ENCODE results near the gene TBCD.

TBCD gene

DNA sequence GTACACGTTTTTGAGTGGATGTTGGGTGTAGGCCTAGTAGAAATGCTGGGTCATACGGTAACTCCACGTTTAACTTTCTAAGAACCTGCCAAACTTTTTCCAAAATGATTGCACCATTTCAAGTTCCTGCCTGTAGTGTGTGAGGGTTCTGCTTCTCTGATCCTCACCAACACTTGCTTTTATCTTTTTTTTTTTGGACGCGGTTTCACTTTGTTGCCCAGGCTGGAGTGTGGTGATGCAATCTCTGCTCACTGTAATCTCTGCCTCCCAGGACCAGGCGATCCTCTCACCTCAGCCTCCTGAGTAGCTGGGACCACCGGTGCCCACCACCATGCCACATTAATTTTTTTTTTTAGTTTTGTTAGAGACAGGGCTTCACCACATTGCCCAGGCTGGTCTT is 64.5 kb downstream of the TBCD start:
- CTCF ChIA-PET: no interaction called here
- TF ChIP-seq ZBTB49 (tag by site-specific recombination; IDR thresholded peaks at IDR 0.05; ENCODE audit: low read depth): no peak
- TF ChIP-seq, protein P1, sequence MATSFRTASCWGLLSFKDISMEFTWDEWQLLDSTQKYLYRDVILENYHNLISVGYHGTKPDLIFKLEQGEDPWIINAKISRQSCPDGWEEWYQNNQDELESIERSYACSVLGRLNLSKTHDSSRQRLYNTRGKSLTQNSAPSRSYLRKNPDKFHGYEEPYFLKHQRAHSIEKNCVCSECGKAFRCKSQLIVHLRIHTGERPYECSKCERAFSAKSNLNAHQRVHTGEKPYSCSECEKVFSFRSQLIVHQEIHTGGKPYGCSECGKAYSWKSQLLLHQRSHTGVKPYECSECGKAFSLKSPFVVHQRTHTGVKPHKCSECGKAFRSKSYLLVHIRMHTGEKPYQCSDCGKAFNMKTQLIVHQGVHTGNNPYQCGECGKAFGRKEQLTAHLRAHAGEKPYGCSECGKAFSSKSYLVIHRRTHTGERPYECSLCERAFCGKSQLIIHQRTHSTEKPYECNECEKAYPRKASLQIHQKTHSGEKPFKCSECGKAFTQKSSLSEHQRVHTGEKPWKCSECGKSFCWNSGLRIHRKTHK (tag by site-specific recombination; IDR thresholded peaks at IDR 0.05): no peak
- TF ChIP-seq ZNF624 (tag by site-specific recombination; IDR thresholded peaks at IDR 0.05): no peak
- TF ChIP-seq SCRT2 (tag by site-specific recombination; IDR thresholded peaks at IDR 0.05): no peak
- no peak for TF ChIP-seq ZNF785 (tag by site-specific recombination; IDR thresholded peaks at IDR 0.05)
- TF ChIP-seq ZBTB1 (tag by site-specific recombination; IDR thresholded peaks at IDR 0.05): no peak
- no peak for TF ChIP-seq ZBTB20 (tag by site-specific recombination; IDR thresholded peaks at IDR 0.05)

GRCh38 chr17:82817947-82818346 is 66.1 kb downstream of the TBCD start:
- no peak for TF ChIP-seq MEIS1 (CRISPR knock-in tag; IDR thresholded peaks at IDR 0.05; ENCODE audit: borderline replicate concordance)
- no peak for TF ChIP-seq GFI1B (tag by site-specific recombination; IDR thresholded peaks at IDR 0.05)
- TF ChIP-seq, protein P2, sequence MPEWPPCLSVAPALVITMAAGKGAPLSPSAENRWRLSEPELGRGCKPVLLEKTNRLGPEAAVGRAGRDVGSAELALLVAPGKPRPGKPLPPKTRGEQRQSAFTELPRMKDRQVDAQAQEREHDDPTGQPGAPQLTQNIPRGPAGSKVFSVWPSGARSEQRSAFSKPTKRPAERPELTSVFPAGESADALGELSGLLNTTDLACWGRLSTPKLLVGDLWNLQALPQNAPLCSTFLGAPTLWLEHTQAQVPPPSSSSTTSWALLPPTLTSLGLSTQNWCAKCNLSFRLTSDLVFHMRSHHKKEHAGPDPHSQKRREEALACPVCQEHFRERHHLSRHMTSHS (tag by site-specific recombination; IDR thresholded peaks at IDR 0.05): no peak
- TF ChIP-seq ZNF555 (tag by site-specific recombination; conservative IDR thresholded peaks at IDR 0.05): no peak
- TF ChIP-seq ZNF341 (tag by site-specific recombination; IDR thresholded peaks at IDR 0.05; ENCODE audit: low read depth): no peak
- TF ChIP-seq, protein P3, sequence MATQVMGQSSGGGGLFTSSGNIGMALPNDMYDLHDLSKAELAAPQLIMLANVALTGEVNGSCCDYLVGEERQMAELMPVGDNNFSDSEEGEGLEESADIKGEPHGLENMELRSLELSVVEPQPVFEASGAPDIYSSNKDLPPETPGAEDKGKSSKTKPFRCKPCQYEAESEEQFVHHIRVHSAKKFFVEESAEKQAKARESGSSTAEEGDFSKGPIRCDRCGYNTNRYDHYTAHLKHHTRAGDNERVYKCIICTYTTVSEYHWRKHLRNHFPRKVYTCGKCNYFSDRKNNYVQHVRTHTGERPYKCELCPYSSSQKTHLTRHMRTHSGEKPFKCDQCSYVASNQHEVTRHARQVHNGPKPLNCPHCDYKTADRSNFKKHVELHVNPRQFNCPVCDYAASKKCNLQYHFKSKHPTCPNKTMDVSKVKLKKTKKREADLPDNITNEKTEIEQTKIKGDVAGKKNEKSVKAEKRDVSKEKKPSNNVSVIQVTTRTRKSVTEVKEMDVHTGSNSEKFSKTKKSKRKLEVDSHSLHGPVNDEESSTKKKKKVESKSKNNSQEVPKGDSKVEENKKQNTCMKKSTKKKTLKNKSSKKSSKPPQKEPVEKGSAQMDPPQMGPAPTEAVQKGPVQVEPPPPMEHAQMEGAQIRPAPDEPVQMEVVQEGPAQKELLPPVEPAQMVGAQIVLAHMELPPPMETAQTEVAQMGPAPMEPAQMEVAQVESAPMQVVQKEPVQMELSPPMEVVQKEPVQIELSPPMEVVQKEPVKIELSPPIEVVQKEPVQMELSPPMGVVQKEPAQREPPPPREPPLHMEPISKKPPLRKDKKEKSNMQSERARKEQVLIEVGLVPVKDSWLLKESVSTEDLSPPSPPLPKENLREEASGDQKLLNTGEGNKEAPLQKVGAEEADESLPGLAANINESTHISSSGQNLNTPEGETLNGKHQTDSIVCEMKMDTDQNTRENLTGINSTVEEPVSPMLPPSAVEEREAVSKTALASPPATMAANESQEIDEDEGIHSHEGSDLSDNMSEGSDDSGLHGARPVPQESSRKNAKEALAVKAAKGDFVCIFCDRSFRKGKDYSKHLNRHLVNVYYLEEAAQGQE (tag by site-specific recombination; IDR thresholded peaks at IDR 0.05): no peak
- TF ChIP-seq ZNF19 (tag by site-specific recombination; IDR thresholded peaks at IDR 0.05; ENCODE audit: low read depth): no peak
- no peak for TF ChIP-seq ZNF174 (tag by site-specific recombination; IDR thresholded peaks at IDR 0.05)
- no peak for TF ChIP-seq ZNF701 (tag by site-specific recombination; IDR thresholded peaks at IDR 0.05)
- TF ChIP-seq BCL11A (tag by site-specific recombination; IDR thresholded peaks at IDR 0.05; ENCODE audit: low read depth): no peak
- TF ChIP-seq, protein P4, sequence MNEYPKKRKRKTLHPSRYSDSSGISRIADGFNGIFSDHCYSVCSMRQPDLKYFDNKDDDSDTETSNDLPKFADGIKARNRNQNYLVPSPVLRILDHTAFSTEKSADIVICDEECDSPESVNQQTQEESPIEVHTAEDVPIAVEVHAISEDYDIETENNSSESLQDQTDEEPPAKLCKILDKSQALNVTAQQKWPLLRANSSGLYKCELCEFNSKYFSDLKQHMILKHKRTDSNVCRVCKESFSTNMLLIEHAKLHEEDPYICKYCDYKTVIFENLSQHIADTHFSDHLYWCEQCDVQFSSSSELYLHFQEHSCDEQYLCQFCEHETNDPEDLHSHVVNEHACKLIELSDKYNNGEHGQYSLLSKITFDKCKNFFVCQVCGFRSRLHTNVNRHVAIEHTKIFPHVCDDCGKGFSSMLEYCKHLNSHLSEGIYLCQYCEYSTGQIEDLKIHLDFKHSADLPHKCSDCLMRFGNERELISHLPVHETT (tag by site-specific recombination; IDR thresholded peaks at IDR 0.05): no peak
- TF ChIP-seq ZBTB7A (tag by site-specific recombination; IDR thresholded peaks at IDR 0.05; ENCODE audit: low read depth): no peak
- no peak for TF ChIP-seq ZNF529 (tag by site-specific recombination; IDR thresholded peaks at IDR 0.05; ENCODE audit: insufficient replicate concordance)
- no peak for TF ChIP-seq ZNF202 (tag by site-specific recombination; IDR thresholded peaks at IDR 0.05; ENCODE audit: borderline replicate concordance)
- no peak for TF ChIP-seq ZSCAN5A (tag by site-specific recombination; IDR thresholded peaks at IDR 0.05)
- Histone ChIP-seq H3K27ac (ENCODE audit: extremely low read depth, low read depth, low read length) (no peak overlapping the region), H3K4me1 (ENCODE audit: control insufficient read depth, insufficient read depth, low read length) (no peaks in the 10 kb centered on the region), H3K9me3 (ENCODE audit: control insufficient read depth, insufficient read depth, low read depth, low read length) (no peaks in the 10 kb centered on the region; the same call in 1 of the 2 replicates), H3K4me3 (ENCODE audit: low read depth, low read length) (no peak overlapping the region), H3K36me3 (ENCODE audit: control insufficient read depth in 2 of 2, insufficient read depth in 1 of 2, low read length in 2 of 2) (peaks cover 13 to 37% of the 10 kb centered on the region in 2 experiments; a peak in 2 of 3 replicates)
- POLR2A ChIA-PET: interaction anchor here (0.9 kb wide), 1 partner anchor 14 kb away, joined by 4 read pairs; no protein-coding TSS in a partner anchor
- CTCF ChIA-PET: interaction anchor here (1.0 kb wide), 1 partner anchor 96 kb away, joined by 3 read pairs; no protein-coding TSS in a partner anchor

More for the DNA sequence above, 64.5 kb downstream of the TBCD start:
- no peak overlapping the region for H3K4me3 ChIP-seq (ENCODE audit: low read depth, low read length)
- no peaks in the 10 kb centered on the region; the same call in 1 of the 2 replicates for H3K9me3 ChIP-seq (ENCODE audit: control insufficient read depth, insufficient read depth, low read depth, low read length)
- POLR2A ChIA-PET: no interaction called here
- peaks cover 19 to 42% of the 10 kb centered on the region in 2 experiments; a peak in 2 of 3 replicates for H3K36me3 ChIP-seq (ENCODE audit: control insufficient read depth in 2 of 2, insufficient read depth in 1 of 2, low read length in 2 of 2)
- H3K27ac ChIP-seq (ENCODE audit: extremely low read depth, low read depth, low read length): no peak overlapping the region
- H3K4me1 ChIP-seq (ENCODE audit: control insufficient read depth, insufficient read depth, low read length): no peaks in the 10 kb centered on the region

Data from HEK293 (cell line).